Measurements from ENCODE around the gene TARS3. TPM values are rescaled to one million over a fixed set of nuclear protein-coding genes. Genes with fewer than 3 reads are reported as not detected.

Gene TARS3
- total RNA-seq, 1 experiment from 2014 or later, result 14.1 TPM

GRCh38 chr15:101667881-101668280 lies 56.4 kb downstream of the TARS3 start:
- 0 out of 4 replicates have a peak, but pooled peaks cover 0 to 4% of the 10 kb centered on the region in 2 experiments for H3K4me1 Mint-ChIP-seq
- H2BK15ac ChIP-seq (ENCODE audit: low read depth, low read length), result no peak overlapping the region
- no peaks in the 10 kb centered on the region for H3K9me3 ChIP-seq (ENCODE audit: control insufficient read depth, low read depth, low read length)
- peaks cover 4 to 14% (median 7%) of the 10 kb centered on the region in 3 experiments; a peak in 5 of 7 replicates for H3K36me3 Mint-ChIP-seq (ENCODE audit: insufficient read depth in 1 of 3, low read depth in 3 of 3)
- H3K9me3 Mint-ChIP-seq, result peaks cover 3% of the 10 kb centered on the region in 2 experiments; a peak in 4 of 5 replicates
- no peak overlapping the region for H3K18ac ChIP-seq (ENCODE audit: insufficient read length, low read depth, low read length)
- TF ChIP-seq, protein P1, sequence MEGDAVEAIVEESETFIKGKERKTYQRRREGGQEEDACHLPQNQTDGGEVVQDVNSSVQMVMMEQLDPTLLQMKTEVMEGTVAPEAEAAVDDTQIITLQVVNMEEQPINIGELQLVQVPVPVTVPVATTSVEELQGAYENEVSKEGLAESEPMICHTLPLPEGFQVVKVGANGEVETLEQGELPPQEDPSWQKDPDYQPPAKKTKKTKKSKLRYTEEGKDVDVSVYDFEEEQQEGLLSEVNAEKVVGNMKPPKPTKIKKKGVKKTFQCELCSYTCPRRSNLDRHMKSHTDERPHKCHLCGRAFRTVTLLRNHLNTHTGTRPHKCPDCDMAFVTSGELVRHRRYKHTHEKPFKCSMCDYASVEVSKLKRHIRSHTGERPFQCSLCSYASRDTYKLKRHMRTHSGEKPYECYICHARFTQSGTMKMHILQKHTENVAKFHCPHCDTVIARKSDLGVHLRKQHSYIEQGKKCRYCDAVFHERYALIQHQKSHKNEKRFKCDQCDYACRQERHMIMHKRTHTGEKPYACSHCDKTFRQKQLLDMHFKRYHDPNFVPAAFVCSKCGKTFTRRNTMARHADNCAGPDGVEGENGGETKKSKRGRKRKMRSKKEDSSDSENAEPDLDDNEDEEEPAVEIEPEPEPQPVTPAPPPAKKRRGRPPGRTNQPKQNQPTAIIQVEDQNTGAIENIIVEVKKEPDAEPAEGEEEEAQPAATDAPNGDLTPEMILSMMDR (conservative IDR thresholded peaks at IDR 0.05), result no peak
- H2BK12ac ChIP-seq (ENCODE audit: insufficient read length, low read depth, low read length), result no peak overlapping the region
- no peak overlapping the region for H3K14ac ChIP-seq (ENCODE audit: insufficient read depth, low read length)
- no peak overlapping the region for H4K8ac ChIP-seq (replicated peaks; ENCODE audit: insufficient read length, low read depth, low read length)
- no peak overlapping the region for H3K27ac Mint-ChIP-seq
- no peak overlapping the region for H3K56ac ChIP-seq (ENCODE audit: insufficient read length, low read depth, low read length)
- H4K20me1 ChIP-seq (ENCODE audit: control insufficient read depth, insufficient read depth, insufficient read length), result no peaks in the 10 kb centered on the region
- no peak overlapping the region for H3K23ac ChIP-seq (ENCODE audit: insufficient read length, low read depth, low read length)
- no peak overlapping the region for H4K91ac ChIP-seq (ENCODE audit: insufficient read length, low read depth, low read length)
- H3K4ac ChIP-seq (ENCODE audit: low read depth, low read length), result no peak overlapping the region
- no peak overlapping the region for H3K4me3 Mint-ChIP-seq
- no peak overlapping the region for H2AFZ ChIP-seq (ENCODE audit: low read length)
- no peaks in the 10 kb centered on the region for H3K27me3 Mint-ChIP-seq (ENCODE audit: low read depth)
- no peak overlapping the region for H2BK120ac ChIP-seq (ENCODE audit: low read depth, low read length, poor library complexity, severe bottlenecking)
- H3K9ac ChIP-seq (ENCODE audit: extremely low read depth, insufficient read length, low read length), result no peak overlapping the region
- no peak overlapping the region for H3K4me2 ChIP-seq (ENCODE audit: insufficient read depth, insufficient read length, low read length)
- H2AK5ac ChIP-seq (ENCODE audit: insufficient read length, low read length), result no peak overlapping the region
- H2BK20ac ChIP-seq (ENCODE audit: low read depth, low read length, poor library complexity, severe bottlenecking), result no peak overlapping the region
- no peak overlapping the region for H3T11ph ChIP-seq (ENCODE audit: low read length)
- H2BK5ac ChIP-seq (ENCODE audit: insufficient read length, low read length), result no peak overlapping the region
- DNase-seq, result no peak
- H3K27me3 ChIP-seq (ENCODE audit: insufficient read depth, low read length), result no peaks in the 10 kb centered on the region
- no peak overlapping the region for H3K27ac ChIP-seq (ENCODE audit: insufficient read length, low read depth, low read length)
- no peak overlapping the region for H4K5ac ChIP-seq (ENCODE audit: insufficient read length, low read depth, low read length)
- WGBS (ENCODE audit: extremely low coverage, insufficient read length, low lambda C conversion rate), result no CpG with 5 or more reads among the region's 1 CpG
- H3K4me1 ChIP-seq (ENCODE audit: insufficient read depth, low read length), result no peaks in the 10 kb centered on the region
- H3K79me1 ChIP-seq (ENCODE audit: insufficient read depth, low read depth, low read length, poor library complexity, severe bottlenecking), result no peaks in the 10 kb centered on the region
- no peaks in the 10 kb centered on the region for H3K23me2 ChIP-seq (ENCODE audit: insufficient read length, low read depth, low read length, poor library complexity, severe bottlenecking)
- no peaks in the 10 kb centered on the region for H3K79me2 ChIP-seq (ENCODE audit: insufficient read depth, low read length)
